Measurements from ENCODE around the gene C1QC.

Gene C1QC

GRCh38 chr1:22621761-22622160, 21.7 kb upstream of the C1QC start:
- no peak for DNase-seq

GRCh38 chr1:22625262-22625925, 18.0 kb upstream of the C1QC start:
- DNase-seq, result peak; percentile 10

GRCh38 chr1:22626237-22627157, 16.9 kb upstream of the C1QC start:
- no peak for DNase-seq

GRCh38 chr1:22627331-22627730, 16.1 kb upstream of the C1QC start:
- DNase-seq, result no peak

GRCh38 chr1:22628698-22629444, 14.6 kb upstream of the C1QC start:
- no peak for DNase-seq

GRCh38 chr1:22629886-22630285, 13.5 kb upstream of the C1QC start:
- no peak for DNase-seq

- no peak for DNase-seq
Observed at GRCh38 chr1:22633697-22634463, 9.6 kb upstream of the C1QC start.

- no peak for DNase-seq
Observed at GRCh38 chr1:22635436-22635835, 8.0 kb upstream of the C1QC start.

GRCh38 chr1:22636353-22636752, 7.1 kb upstream of the C1QC start, which contains the start of gene C1QA:
TSS of gene C1QA (plus strand) at chr1:22636628. CDS start at chr1:22637617, 989 bp downstream.
- DNase-seq, result no peak

GRCh38 chr1:22636927-22637326, 6.5 kb upstream of the C1QC start:
- DNase-seq, result no peak

GRCh38 chr1:22637907-22638445, 5.5 kb upstream of the C1QC start:
- DNase-seq, result no peak

- DNase-seq, result no peak
Observed at GRCh38 chr1:22638476-22639234, 4.8 kb upstream of the C1QC start.

GRCh38 chr1:22639286-22639685, 4.1 kb upstream of the C1QC start:
- DNase-seq, result peak; percentile 74

GRCh38 chr1:22641247-22641646, 2.2 kb upstream of the C1QC start:
- no peak for DNase-seq

- DNase-seq, result peak; percentile 44
Observed at GRCh38 chr1:22641906-22642636, 1.4 kb upstream of the C1QC start.

GRCh38 chr1:22643928-22644327, 495 bp downstream of the C1QC start:
- no peak for DNase-seq

- DNase-seq, result no peak
Observed at GRCh38 chr1:22645931-22646330, 2.5 kb downstream of the C1QC start.

- DNase-seq, result no peak
Observed at GRCh38 chr1:22646384-22646783, 3.0 kb downstream of the C1QC start.

GRCh38 chr1:22650089-22650693, 6.8 kb downstream of the C1QC start:
- DNase-seq, result no peak

Data from fibroblast of skin of right biceps (primary cell).